AG09309 (cell line): ENCODE data around the gene NDST3.

Experiments used
- DNase-seq: peaks from one replicate; pipeline ENCODE4 v3.0.0-alpha.2; 2010; ENCODE audit warnings: low read depth
- H3K4me3 ChIP-seq: 2 replicates; pipeline ENCODE4 v1.5.1; 2011; ENCODE audit warnings: mild to moderate bottlenecking, low read depth, low read length, moderate library complexity; ENCODE audit not compliant: control insufficient read depth
- TF ChIP-seq, protein P1 (sequence below): IDR thresholded peaks from 2 replicates; pipeline ENCODE4 v1.5.1; 2011; ENCODE audit warnings: mild to moderate bottlenecking, low read depth, low read length, inconsistent platforms; ENCODE audit not compliant: insufficient read depth, control insufficient read depth; ENCODE audit errors: missing control alignments

Gene NDST3

DNA sequence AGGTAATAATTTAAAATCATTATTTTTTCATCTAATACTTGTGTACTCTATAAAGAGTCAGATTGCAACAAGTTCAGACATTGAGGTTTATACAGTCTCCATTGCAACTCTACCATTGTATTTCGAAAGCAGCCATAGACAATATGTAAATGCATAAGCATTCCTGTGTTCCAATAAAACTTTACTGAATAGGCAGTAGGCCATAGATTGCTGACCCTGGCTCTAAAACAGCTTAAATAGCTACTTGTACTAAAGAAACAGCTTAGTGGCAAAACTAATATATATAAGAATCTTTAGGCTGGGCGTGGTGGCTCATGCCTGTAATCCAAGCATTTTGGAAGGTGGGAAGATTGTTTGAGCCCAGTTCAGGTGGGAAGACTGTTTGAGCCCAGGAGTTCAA is 203.2 kb downstream of the NDST3 start:
- no peak overlapping the region for H3K4me3 ChIP-seq
- no peak for DNase-seq
- TF ChIP-seq, protein P1, sequence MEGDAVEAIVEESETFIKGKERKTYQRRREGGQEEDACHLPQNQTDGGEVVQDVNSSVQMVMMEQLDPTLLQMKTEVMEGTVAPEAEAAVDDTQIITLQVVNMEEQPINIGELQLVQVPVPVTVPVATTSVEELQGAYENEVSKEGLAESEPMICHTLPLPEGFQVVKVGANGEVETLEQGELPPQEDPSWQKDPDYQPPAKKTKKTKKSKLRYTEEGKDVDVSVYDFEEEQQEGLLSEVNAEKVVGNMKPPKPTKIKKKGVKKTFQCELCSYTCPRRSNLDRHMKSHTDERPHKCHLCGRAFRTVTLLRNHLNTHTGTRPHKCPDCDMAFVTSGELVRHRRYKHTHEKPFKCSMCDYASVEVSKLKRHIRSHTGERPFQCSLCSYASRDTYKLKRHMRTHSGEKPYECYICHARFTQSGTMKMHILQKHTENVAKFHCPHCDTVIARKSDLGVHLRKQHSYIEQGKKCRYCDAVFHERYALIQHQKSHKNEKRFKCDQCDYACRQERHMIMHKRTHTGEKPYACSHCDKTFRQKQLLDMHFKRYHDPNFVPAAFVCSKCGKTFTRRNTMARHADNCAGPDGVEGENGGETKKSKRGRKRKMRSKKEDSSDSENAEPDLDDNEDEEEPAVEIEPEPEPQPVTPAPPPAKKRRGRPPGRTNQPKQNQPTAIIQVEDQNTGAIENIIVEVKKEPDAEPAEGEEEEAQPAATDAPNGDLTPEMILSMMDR, result no peak

DNA sequence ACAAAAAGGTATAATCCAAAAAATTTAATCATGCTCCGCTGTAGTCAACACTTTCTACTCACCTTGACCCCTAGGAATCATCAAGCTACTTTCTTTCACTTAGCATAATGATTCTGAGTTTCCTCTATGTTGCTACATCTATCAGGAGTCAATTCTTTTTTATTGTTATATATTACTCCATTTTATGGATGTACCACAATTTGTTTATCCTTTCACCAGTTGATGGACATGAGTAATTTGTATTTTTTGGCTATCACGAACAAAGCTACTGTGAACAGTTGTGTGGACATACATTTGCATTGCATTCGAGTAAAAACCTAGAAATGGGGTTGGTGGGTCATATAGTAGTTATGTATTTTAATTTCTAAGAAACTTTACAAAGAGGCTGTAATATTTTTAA is 215.6 kb downstream of the NDST3 start:
- DNase-seq, result no peak
- TF ChIP-seq, protein P1, result no peak
- H3K4me3 ChIP-seq, result no peak overlapping the region

DNA sequence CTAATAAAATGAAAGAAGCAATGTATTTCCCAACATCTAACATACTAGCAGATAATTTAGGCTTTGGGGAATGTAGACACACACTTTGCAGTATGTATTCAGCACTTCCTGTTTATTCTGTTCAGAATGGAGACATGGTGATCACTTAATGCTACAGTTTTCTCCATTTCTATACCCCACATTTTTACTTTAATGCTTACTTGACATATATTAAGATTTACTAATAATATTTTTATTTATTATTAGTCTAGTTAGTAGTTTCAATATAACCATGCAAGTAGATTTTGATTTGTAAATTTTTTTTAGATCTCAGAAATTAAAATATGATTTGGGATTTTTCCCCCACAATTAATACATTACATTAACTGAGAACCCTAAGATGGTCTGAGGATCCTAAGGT is 220.1 kb downstream of the NDST3 start:
- TF ChIP-seq, protein P1, result no peak
- no peak for DNase-seq

DNA sequence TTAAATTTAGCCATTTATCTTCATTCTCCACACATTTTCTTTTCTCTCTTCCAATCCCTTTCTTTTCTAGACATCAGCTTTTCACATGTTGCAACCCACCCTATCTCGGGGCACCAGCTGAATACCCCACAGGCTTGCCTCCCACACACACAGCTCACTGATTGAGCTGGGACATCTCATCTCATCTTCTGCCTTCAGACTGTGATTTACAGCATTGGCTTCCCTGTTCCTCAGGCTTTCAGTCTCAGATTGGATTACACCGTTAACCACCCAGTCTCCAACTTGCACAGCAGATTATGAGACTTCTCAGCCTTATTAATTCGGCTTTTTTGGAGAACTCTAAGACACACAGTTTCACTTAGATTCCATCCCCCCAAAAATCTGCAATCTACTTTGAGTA is 224.8 kb downstream of the NDST3 start:
- no peak for DNase-seq
- TF ChIP-seq, protein P1, result no peak
- H3K4me3 ChIP-seq, result no peak overlapping the region

More for the DNA sequence above, 220.1 kb downstream of the NDST3 start:
- H3K4me3 ChIP-seq, result no peak overlapping the region

DNA sequence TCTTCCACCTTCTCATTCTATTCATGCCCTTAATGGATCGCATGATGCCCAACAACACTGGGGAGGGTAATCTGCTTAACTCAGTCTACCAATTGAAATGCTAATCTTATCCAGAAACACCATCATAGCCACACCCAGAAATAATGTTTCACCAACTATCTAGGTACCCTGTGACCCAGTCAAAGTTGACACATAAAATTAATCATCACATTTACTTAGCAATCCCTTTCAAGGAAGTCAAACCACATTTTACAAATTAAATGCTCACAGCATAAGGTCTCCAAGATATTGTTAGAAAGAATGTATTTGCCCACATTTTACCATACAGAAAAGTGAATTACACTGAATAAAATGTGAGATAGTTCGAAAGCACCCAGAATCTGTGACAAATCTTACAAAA is 226.0 kb downstream of the NDST3 start:
- no peak for DNase-seq
- no peak overlapping the region for H3K4me3 ChIP-seq
- TF ChIP-seq, protein P1, result no peak

DNA sequence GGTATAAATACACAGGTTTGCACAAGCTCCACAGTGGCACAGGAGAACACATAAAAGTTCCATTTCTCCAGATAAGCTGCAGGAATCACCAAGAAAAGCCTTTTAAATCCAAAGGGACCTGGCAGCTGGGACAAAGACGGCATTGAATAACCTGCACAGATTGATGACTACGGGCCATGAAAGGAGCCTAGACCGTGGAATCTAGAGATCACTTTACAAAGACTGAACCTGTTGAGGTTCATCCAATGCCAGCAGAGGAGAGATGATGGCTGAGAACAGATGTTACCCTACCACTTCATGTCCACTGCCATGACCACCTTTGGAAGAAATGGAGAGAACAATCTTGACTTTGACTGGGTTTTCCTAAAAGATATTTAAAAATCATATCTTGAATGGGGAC is 229.8 kb downstream of the NDST3 start:
- H3K4me3 ChIP-seq, result no peak overlapping the region
- DNase-seq, result no peak
- TF ChIP-seq, protein P1, result no peak
